Jurkat, Clone E6-1 (cell line): ENCODE measurements around the gene ANKS1B.
"Not testable (repeated sequence)": the region's sequence is repeated elsewhere in the genome, so short reads cannot be mapped to it uniquely, and the experiment has no call there.

Source experiments
- DNase-seq: peaks from one replicate; pipeline ENCODE4 v3.0.0-alpha.2; 2011; ENCODE audit warnings: low read depth, low spot score
- H3K4me3 ChIP-seq: 2 replicates; pipeline ENCODE4 v1.5.1; 2011; ENCODE audit warnings: mild to moderate bottlenecking, low read length, control low read depth, moderate library complexity

Gene ANKS1B

GRCh38 chr12:98763656-98764055 is 1221.1 kb downstream of the ANKS1B start:
- no peak overlapping the region for H3K4me3 ChIP-seq
- no peak for DNase-seq

GRCh38 chr12:98758331-98758730 is 1226.4 kb downstream of the ANKS1B start:
- no peak overlapping the region for H3K4me3 ChIP-seq
- DNase-seq, result no peak

- DNase-seq, result no peak
Measured at GRCh38 chr12:98757455-98757854, 1227.3 kb downstream of the ANKS1B start.

GRCh38 chr12:98755855-98756254 is 1228.9 kb downstream of the ANKS1B start:
- not testable (repeated sequence) for H3K4me3 ChIP-seq, DNase-seq

More at GRCh38 chr12:98757455-98757854, 1227.3 kb downstream of the ANKS1B start:
- no peak overlapping the region for H3K4me3 ChIP-seq

- H3K4me3 ChIP-seq, result no peak overlapping the region
- DNase-seq, result no peak
Measured at GRCh38 chr12:98754095-98754494, 1230.6 kb downstream of the ANKS1B start.

- H3K4me3 ChIP-seq, result no peak overlapping the region
- DNase-seq, result no peak
Measured at GRCh38 chr12:98752726-98753125, 1232.0 kb downstream of the ANKS1B start.

GRCh38 chr12:98751580-98752115 is 1233.1 kb downstream of the ANKS1B start:
- no peak overlapping the region for H3K4me3 ChIP-seq
- DNase-seq, result no peak

GRCh38 chr12:98750511-98750910 is 1234.2 kb downstream of the ANKS1B start:
- DNase-seq, result no peak

GRCh38 chr12:98748463-98748862 is 1236.3 kb downstream of the ANKS1B start:
- no peak for DNase-seq
- H3K4me3 ChIP-seq, result no peak overlapping the region

More at GRCh38 chr12:98750511-98750910, 1234.2 kb downstream of the ANKS1B start:
- H3K4me3 ChIP-seq, result no peak overlapping the region

- DNase-seq, result no peak
- H3K4me3 ChIP-seq, result no peak overlapping the region
Measured at GRCh38 chr12:98745578-98746391, 1239.0 kb downstream of the ANKS1B start.

- DNase-seq, result no peak
- no peak overlapping the region for H3K4me3 ChIP-seq
Measured at GRCh38 chr12:98744680-98745079, 1240.1 kb downstream of the ANKS1B start.

- DNase-seq, result no peak
- no peak overlapping the region for H3K4me3 ChIP-seq
Measured at GRCh38 chr12:98743362-98743953, 1241.3 kb downstream of the ANKS1B start.

GRCh38 chr12:98741556-98742265 is 1243.0 kb downstream of the ANKS1B start:
- no peak overlapping the region for H3K4me3 ChIP-seq
- no peak for DNase-seq

- no peak overlapping the region for H3K4me3 ChIP-seq
- DNase-seq, result no peak
Measured at GRCh38 chr12:98741196-98741555, 1243.6 kb downstream of the ANKS1B start.

- no peak overlapping the region for H3K4me3 ChIP-seq
- no peak for DNase-seq
Measured at GRCh38 chr12:98740751-98741150, 1244.0 kb downstream of the ANKS1B start.

- DNase-seq, result no peak
- H3K4me3 ChIP-seq, result no peak overlapping the region
Measured at GRCh38 chr12:98738539-98738938, 1246.2 kb downstream of the ANKS1B start.

GRCh38 chr12:98738002-98738401 is 1246.7 kb downstream of the ANKS1B start:
- no peak for DNase-seq
- no peak overlapping the region for H3K4me3 ChIP-seq

- H3K4me3 ChIP-seq, result no peak overlapping the region
- DNase-seq, result no peak
Measured at GRCh38 chr12:98737322-98737712, 1247.4 kb downstream of the ANKS1B start.

GRCh38 chr12:98736352-98737321 is 1248.1 kb downstream of the ANKS1B start:
- H3K4me3 ChIP-seq, result no peak overlapping the region
- no peak for DNase-seq
